DND-41 (cell line): ENCODE measurements around the gene GAS1.

Experiments
- ATAC-seq: fragments of 200-7000 bp; cut with Tn5 transposase; 3 replicates; pipeline ENCODE4 v1.9.1; 2021; ENCODE audit warnings: low read depth; ENCODE audit not compliant: insufficient read depth
- DNase-seq: peaks from one replicate; pipeline ENCODE4 v3.0.0-alpha.2; 2020
- H2AFZ ChIP-seq: 2 replicates; pipeline ENCODE4 v1.6.0; 2012; ENCODE audit warnings: low read depth, low read length
- H3K27ac ChIP-seq: 2 replicates; pipeline ENCODE4 v1.5.1; 2012; ENCODE audit warnings: low read length, inconsistent platforms
- H3K27me3 ChIP-seq: fragments of 200-600 bp; sonication (generic); 2 replicates; pipeline ENCODE4 v1.6.0; 2012; ENCODE audit warnings: low read length, mild to moderate bottlenecking, inconsistent platforms; ENCODE audit not compliant: insufficient read depth, poor library complexity
- H3K36me3 ChIP-seq: 2 replicates; pipeline ENCODE4 v1.5.1; 2012; ENCODE audit warnings: low read length, inconsistent platforms; ENCODE audit not compliant: insufficient read depth
- H3K4me1 ChIP-seq: 2 replicates; pipeline ENCODE4 v1.5.1; 2012; ENCODE audit warnings: mild to moderate bottlenecking, low read length; ENCODE audit not compliant: insufficient read depth
- H3K4me2 ChIP-seq: 2 replicates; pipeline ENCODE4 v1.6.0; 2012; ENCODE audit warnings: mild to moderate bottlenecking, moderate library complexity, low read length, inconsistent platforms; ENCODE audit not compliant: insufficient read depth
- H3K4me3 ChIP-seq, 2 experiments: fragments of 200-600 bp in 1 of 2; shearing (Covaris generic) in 1 of 2; 2 replicates each; pipeline ENCODE4 v1.5.1; 2012 to 2016; ENCODE audit warnings: inconsistent platforms in 2 of 2, low read length in 2 of 2, mild to moderate bottlenecking in 2 of 2, low read depth in 1 of 2, moderate library complexity in 1 of 2
- H3K79me2 ChIP-seq: 2 replicates; pipeline ENCODE4 v1.6.0; 2012; ENCODE audit warnings: low read length, inconsistent platforms; ENCODE audit not compliant: insufficient read depth
- H3K9ac ChIP-seq: 2 replicates; pipeline ENCODE4 v1.6.0; 2012; ENCODE audit warnings: low read depth, mild to moderate bottlenecking, inconsistent platforms, low read length, moderate library complexity
- H3K9me3 ChIP-seq: 2 replicates; pipeline ENCODE4 v1.5.1; 2012; ENCODE audit warnings: low read length, moderate library complexity, mild to moderate bottlenecking, inconsistent platforms; ENCODE audit not compliant: insufficient read depth, severe bottlenecking
- H4K20me1 ChIP-seq: 2 replicates; pipeline ENCODE4 v1.6.0; 2012; ENCODE audit warnings: low read length; ENCODE audit not compliant: insufficient read depth
- CTCF ChIP-seq: IDR thresholded peaks from 2 replicates; pipeline ENCODE4 v1.5.1; 2012; ENCODE audit warnings: borderline replicate concordance, low read length, moderate library complexity, mild to moderate bottlenecking; ENCODE audit not compliant: poor library complexity, severe bottlenecking; ENCODE audit errors: extremely low read depth
- EZH2 ChIP-seq: IDR thresholded peaks from 3 replicates; pipeline ENCODE4 v1.6.1; 2012; ENCODE audit warnings: borderline replicate concordance, low read depth, mild to moderate bottlenecking, moderate library complexity, low read length, inconsistent platforms; ENCODE audit not compliant: severe bottlenecking

GAS1 gene

GRCh38 chr9:86947146-86948073, at the start of gene GAS1:
Gene GAS1 (minus strand): TSS chr9:86947506. CDS start chr9:86946779, 727 bp downstream.
- peaks cover 3% of the 10 kb centered on the region for H3K79me2 ChIP-seq
- no peak for TF ChIP-seq CTCF
- no peak for TF ChIP-seq EZH2
- peak within 1 kb of the TSS; percentile 98 for H3K4me2 ChIP-seq
- H3K9ac ChIP-seq, result peak within 1 kb of the TSS; percentile 81
- no peaks in the 10 kb centered on the region; the same call in 1 of the 2 replicates for H3K36me3 ChIP-seq
- peaks cover 3% of the 10 kb centered on the region for H3K9me3 ChIP-seq
- H4K20me1 ChIP-seq, result peaks cover 12% of the 10 kb centered on the region
- no peaks in the 10 kb centered on the region for H3K27me3 ChIP-seq
- H3K4me1 ChIP-seq, result peaks cover 26% of the 10 kb centered on the region
- H3K4me3 ChIP-seq, result peak within 1 kb of the TSS; percentile 61 to 68; a peak in 3 of 4 replicates
- peak within 1 kb of the TSS; percentile 76 for H2AFZ ChIP-seq
- peak; percentile 83 for ATAC-seq
- H3K27ac ChIP-seq, result peak within 1 kb of the TSS; percentile 83
- DNase-seq, result peak; percentile 86

- Histone ChIP-seq H2AFZ (no peak overlapping the region), H3K9me3 (no peaks in the 10 kb centered on the region), H3K36me3 (no peaks in the 10 kb centered on the region), H4K20me1 (no peaks in the 10 kb centered on the region), H3K27me3 (no peaks in the 10 kb centered on the region), H3K4me2 (no peak overlapping the region), H3K27ac (no peak overlapping the region), H3K9ac (no peak overlapping the region), H3K79me2 (no peaks in the 10 kb centered on the region), H3K4me1 (no peaks in the 10 kb centered on the region), H3K4me3 (no peak overlapping the region)
- ATAC-seq, result no peak
- DNase-seq, result no peak
- TF ChIP-seq CTCF, result no peak
- no peak for TF ChIP-seq EZH2
Observed at GRCh38 chr9:86994231-86994630, 46.9 kb upstream of the GAS1 start.

- TF ChIP-seq CTCF (no peak), EZH2 (no peak)
- Histone ChIP-seq H3K36me3 (no peaks in the 10 kb centered on the region), H3K79me2 (no peaks in the 10 kb centered on the region), H3K4me1 (no peaks in the 10 kb centered on the region), H3K9me3 (no peaks in the 10 kb centered on the region), H3K27me3 (no peaks in the 10 kb centered on the region), H4K20me1 (no peaks in the 10 kb centered on the region), H3K9ac (no peak overlapping the region), H3K4me3 (no peak overlapping the region), H2AFZ (no peak overlapping the region), H3K4me2 (no peak overlapping the region), H3K27ac (no peak overlapping the region)
- DNase-seq (no peak), ATAC-seq (no peak)
Observed at GRCh38 chr9:86993830-86994229, 46.5 kb upstream of the GAS1 start.
